GF-D8 (cell line): ENCODE data around the gene TFB1M.
A peak's percentile ranks its signal among the peaks of the same experiment; 100 is the strongest.
"Not testable (repeated sequence)": the region's sequence is repeated elsewhere in the genome, so short reads cannot be mapped to it uniquely, and the experiment has no call there.

Experiments
- DNase-seq: peaks from one replicate; lab custom pipeline; 2025; lab: John Stamatoyannopoulos, UW

Gene TFB1M

DNA sequence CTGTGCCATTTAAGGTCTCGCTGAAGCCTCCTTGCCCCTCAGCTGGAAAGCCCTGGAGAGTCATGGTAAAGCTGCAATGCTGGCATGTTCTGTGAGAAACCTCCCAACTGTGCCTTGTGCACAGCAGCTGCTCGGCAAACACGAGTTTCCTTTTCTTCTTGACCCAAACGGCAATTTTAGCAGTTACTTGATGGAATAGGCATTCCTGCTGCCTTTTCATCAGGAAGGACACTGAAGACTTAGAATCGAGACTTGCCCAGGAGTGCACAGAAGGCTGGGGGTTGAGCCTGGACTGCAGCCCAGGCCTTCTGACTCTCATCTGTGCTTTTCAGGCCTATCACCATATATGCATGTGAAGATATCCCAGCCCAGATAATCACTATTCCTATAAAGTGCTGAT lies 79.2 kb downstream of the TFB1M start:
- DNase-seq: no peak

DNA sequence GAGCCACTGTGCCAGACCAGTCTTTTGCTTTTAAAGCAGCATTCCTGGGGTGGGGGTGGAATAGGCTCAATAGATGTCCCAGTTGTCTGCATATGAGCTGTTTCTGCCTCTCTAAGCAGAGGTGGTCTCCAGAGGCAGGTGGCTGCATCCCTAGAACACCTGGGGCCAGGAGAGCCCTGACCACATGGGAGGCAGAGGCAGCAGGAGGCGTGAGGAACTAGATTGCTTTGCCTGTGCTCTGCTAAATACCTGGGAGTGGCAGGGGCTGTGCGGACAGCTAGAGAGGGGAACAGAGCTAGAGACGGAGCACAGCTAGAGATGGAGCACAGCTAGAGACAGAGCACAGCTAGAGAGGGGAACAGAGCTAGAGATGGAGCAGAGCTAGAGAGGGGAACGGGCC lies 79.6 kb downstream of the TFB1M start:
- DNase-seq: no peak

DNA sequence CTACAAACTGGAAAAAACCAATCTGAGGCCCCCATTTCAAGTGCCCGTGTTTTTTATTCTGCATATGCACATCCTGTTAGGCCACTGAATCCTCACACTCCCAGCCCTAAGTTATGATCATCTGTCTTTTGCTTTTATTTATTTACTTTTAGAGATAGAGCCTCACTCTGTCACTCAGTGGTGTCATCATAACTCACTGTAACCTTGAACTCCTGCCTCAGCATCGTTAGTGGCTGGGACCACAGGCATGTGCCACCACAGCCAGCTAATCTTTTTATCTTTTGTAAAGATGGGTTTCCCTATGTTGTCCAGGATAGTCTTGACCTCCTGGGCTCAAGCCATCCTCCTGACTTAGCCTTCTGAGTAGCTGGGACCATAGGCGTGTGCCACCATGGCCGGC lies 80.1 kb downstream of the TFB1M start:
- DNase-seq: no peak

DNA sequence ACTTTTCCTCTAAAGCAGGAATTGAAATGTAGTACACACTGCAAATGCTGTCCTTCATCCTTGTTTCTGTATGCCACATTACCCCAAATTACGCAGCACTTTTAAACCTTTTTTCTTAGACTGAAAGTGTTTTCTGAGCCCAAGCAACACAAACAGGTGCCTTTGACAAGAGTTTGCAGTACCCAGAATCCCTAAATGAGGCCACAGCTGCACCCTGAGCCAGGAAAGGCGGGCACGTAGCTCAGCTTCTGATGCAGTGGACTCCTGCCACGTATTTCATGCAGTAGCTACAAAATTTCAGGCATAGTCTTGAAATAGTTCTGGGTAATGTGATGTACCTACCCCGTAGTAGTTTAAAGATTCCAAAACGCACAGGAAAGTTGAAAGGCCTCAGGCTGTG lies 81.4 kb downstream of the TFB1M start:
- DNase-seq: no peak

DNA sequence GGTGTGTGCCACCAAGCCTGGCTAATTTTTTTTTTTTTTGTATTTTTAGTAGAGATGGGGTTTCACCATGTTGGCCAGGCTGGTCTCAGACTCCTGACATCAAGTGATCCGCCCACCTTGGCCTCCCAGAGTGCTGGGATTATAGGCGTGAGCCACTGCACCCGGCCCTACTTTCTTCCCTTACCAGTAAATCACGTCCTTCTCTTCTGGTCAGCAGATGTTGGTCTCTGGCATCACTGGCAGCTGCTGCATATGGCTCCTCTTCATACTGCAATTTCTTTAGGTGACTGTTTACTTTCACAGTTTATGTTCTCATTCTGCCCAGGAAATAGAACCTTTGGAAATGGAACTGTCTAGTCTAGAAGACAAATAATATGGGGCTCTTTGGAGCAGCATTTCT lies 83.3 kb downstream of the TFB1M start:
- DNase-seq: not testable (repeated sequence)

DNA sequence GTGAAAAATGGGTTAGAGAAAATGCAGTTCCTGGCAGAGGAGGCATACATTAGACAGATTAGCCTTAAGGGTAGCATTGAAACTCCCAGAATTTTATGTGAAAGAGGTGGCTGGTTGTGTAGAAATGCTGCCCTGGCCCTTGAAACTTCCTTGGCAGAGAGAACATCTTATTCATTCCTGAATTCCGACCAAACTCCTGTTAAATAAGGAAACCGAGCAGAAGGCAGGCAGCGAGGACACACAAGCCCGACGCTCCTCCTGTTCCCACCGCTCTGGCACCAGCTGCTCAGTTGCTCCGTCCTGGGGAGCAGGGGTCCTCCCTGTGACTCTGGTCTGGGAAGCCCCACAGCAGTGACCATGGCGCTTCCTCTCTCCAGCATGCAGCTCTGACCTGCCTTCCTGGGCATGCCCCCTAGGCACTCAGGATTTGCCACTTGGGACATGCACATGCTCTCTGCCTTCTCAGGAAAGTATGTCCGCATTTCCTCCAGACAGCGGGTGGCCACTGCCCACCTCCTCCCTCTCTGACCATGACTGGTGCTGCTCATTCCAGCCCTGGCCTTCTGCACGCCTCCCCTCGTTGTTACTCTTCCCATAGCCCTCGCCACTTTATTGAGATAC lies 85.6 kb downstream of the TFB1M start:
- no peak for DNase-seq

DNA sequence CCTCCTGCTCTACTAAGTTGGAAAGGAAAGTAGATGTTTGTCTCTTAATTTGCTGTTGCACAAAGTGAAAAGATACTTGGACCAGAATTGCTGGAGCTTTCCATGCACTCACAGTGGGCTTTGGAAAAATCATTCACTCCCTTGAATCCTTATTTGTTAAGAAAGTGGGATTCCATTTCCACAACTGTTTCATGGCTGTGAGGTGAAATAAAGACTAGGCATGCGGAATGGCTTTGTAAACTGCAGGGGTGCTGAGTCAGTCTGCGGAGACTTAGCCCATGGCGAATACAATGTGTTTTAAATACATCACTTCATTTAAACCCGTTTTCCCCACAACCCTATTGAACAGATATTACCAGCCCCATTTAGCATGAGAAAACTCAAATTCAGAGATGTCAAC lies 87.2 kb downstream of the TFB1M start:
- DNase-seq: no peak

DNA sequence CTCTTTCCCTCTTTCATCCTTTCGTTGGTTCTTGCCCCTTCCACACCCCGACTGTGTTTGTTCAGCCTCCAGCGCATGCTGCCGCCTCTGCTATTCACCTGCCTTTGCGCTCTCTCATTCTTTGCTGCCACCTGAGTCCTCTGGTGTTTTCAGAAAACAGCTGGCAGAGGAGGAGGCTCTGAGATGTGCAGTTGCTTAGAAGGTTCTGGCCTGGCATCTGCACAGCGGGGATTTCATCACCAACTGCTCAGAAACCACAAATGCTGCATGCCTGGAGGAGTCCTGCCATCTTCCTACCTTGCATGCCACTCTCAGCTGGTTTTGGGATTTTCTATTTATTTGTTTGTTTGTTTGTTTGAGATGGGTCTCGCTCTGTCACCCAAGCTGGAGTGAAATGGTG lies 89.7 kb downstream of the TFB1M start:
- no peak for DNase-seq

DNA sequence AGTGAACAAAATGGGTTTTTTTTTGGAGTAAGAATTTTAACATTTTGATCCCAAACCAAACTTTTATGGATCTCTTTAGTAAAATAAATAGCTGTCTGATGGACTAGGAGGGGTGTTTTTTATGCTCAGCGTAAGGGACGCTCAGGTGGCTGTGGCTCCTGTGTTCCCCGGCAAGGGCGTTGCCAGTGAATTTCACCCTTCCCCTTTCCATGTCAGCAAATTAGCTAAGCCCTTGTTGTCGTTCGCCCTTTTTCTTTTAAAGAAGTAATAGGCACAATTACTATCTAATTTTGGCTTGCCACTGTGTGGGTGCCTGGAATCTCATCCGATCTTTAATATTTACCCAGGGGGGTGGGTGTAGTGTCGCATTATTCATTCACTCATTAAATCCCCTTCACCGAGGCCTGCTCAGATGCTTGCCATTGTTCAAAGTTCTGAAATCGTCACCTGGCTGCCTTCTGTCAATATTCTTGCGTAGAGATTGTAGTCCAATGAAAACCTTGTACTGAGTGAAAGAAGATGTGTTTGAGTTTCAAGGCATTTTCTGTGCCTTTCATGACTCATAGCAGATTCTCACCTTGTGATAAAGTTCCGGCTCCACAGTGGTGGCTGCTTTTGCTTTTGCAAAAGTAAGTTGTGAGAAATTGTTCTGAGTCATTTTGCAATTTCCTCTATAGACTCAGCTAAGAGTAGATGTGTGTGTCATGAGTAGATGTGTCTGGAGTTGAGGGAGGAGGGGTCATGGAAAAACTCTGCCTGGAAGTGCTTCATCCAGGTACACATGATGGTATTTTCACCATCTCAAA lies 90.4 kb downstream of the TFB1M start:
- DNase-seq: peak; percentile 14

DNA sequence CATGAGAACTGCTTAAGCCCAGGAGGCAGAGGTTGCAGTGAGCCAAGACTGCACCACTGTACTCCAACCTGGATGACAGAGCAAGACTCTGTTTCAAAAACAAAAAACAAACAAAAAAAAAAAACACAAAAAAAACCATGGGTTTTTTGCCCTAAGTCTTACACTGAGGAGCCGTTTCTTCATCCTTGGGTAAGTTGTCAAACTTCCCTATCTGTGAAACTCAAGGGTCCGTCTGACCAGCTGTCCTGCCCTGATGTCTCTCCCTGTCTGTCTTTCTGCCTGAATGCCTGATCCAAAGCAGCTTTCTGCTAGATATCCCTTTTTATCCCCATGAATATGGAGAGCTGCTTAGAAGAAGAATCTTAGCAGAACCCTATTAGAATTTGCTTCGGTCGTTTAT lies 91.8 kb downstream of the TFB1M start:
- no peak for DNase-seq

DNA sequence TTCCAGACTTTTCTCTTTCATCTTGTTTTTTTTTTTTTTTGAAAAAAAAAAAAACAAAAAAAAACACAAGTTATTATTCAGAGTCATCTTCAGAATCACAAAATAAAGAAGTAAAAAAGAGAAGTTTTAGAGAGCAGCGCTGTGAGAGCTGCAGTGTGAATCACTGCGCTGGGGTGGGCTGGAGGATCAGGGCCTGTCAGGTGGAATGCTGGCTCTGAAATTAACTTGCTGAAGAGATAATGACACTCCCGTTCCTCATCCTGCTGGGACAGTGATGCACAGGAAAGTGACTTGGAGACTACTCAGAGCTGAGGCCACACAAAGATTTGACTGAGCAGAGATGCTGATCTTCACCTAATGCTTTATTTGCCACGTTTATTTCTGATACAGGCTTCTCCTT lies 93.2 kb downstream of the TFB1M start:
- DNase-seq: no peak

DNA sequence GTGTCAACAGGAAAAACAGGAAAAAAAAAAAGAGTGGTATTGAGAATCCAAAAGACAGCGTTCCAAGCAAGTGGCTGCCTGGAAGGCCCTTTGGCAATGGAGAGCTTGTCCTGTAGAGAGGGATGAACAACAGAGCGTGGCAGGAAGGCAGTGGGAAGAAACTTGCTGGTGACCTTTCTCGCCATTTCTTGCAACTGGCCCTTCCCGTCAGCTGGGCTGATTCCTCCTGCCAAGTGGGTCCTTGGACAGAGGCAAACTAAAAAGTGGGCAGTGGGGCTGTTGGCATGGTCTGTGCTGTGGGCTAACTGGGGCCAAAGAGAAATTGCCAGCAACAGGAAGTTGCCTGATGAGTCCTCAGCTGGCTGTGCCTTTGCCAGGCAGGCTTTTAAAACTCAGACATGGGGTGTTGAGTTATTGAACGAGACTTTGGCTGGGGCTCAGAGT lies 94.4 kb downstream of the TFB1M start:
- DNase-seq: no peak

DNA sequence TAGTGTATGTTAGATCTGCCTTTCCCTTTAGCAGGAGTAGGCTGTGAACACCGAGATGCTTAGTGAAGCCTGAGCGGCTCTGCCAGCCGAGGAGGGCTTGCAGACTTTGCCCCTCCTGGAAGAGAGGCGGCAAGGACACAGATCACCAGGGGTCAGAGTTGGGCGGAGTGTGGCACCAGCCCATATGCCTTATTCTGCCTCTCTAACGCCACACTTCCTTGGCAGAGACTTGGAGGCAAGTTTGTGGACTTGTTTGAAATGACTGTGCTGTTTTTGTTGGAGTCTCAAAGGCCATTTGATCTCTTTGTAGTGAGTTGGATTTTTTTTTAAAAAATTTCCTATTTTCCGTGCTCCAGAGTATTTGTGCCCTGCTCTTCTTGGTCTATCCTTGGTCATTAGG lies 95.0 kb downstream of the TFB1M start:
- DNase-seq: no peak

DNA sequence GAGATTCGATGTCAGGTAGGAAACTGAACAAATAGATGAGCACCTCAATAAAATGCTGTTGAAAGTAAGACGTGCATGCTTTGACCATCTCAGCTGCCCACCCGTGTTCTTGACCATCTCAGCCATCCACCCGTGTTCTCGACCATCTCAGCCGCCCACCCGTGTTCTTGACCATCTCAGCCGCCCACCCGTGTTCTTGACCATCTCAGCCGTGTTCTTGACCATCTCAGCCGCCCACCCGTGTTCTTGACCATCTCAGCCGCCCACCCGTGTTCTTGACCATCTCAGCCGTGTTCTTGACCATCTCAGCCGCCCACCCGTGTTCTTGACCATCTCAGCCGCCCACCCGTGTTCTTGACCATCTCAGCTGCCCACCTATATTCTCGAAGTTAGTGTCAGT lies 95.6 kb downstream of the TFB1M start:
- not testable (repeated sequence) for DNase-seq

DNA sequence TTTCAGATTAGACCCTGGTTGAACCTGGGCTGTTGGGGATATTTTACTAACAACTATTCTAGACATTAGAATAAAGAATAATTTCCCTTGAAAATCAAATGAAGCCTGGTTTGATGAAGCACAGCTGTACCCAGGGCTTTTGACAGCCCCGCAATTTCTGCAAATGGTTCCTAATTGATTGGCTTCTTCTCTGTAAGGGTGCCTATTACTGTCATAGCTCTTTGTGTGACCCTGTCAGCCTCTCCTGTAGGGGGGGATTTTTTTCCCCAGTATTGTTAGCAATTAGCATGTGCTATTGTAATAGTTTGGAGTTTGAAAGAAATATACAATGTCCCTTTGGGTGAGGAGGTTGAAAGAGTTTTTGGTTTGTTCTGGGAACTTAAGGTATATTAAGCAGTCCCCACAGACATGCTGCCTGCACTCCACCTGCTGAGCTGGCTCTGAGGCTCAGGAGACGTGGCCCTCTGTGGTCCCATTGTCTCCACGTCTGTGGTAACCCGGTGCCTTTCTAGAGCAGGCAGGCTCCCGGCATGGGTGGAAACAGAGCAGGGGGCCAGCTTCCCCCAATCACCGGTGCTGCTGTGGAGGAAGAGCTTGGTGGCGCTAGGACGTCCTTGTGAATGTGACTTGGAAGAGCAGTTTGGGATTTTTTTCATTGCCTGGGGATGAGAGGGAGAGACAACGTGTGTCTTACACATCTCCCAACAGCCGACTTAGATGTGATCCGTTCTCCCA lies 97.8 kb downstream of the TFB1M start:
- no peak for DNase-seq

DNA sequence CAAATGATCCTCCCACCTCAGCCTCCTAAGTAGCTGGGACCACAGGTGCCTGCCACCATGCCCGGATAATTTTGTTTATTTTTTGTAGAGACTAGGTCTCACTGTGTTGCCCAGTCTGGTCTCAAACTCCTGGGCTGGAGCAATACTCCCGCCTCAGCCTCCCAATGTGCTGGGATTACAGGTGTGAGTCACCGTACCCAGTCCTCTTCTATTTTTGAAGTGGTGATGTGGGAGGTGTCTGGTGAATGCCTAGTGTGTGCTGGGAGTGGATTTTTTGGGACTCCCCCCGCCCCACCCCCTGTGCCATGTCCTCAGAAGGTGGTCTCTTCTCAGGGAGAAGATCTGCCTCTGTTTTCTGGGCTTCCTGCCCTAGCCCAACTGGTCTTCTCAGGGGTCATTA lies 98.4 kb downstream of the TFB1M start:
- no peak for DNase-seq

DNA sequence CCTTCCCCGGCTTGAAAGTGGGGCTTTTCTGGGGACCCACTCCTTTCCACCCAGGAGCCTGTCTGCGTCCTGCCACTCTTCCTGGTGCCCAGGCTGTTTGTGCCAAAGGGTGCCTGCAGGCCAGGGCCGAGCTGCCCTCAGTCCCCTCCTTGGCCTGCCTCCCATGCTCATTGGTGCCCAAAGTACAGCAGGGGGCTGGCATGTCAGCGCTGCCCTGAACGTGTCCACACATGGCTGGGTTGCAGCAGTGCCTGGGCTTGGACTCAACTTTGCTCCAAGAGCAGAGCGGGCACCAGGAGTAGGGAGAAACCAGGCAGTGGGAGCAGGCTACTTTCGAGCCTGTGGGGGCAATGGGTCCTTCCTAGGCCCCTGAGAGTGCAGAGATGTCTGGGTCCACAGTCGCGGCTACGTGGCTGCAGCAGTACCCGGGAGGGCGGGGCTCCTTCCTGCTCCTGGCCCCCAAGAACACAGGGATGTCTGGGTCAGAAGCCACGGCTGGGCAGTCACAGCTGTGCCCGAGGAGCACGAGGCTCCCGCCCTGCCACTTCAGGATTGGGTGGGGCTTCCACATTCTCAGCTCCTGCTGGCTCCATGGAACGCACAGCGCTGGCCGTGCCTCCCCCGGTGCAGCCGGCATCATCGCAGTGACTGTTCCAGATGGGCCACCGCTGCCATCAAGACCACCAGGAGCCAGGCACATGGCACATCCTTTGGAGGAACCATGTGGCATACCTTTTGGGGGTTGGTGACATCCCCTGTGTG lies 100.5 kb downstream of the TFB1M start:
- DNase-seq: no peak

DNA sequence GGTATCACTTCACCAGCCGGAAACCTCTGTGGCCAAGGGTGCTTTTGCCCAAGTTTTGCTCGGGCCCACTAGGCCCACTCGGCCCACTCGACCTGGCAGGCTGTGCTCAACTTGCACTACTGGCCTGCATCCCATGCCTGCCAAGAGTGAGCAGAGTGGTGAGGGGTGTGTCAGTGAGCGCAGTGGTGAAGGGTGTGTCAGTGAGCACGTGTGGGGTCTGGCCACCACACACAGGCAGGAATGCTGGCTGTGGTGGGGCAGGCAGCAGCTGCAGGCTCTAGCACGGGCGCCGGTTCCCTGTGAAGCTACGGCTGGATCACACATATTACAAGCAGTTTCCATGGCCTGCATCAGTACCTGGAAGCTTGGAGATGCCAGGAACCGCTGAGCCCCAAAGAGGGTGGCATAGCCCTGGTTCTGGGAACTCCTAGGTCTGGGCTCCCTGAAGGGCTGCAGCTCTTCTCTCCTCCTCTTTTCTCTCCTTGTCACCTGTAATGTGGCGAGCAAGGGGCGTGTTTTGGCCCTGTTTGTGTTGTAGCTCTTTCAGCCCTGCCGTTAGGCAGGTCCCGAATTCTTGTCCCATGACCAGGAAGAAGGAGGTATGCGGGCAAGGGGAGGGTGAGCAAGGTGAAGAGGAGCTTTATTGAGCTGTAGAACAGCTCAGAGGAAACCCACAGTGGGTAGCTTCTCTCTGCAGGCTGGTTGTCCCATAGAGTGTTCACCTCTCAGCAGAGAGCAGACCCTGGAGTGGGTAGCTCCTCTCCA lies 101.5 kb downstream of the TFB1M start:
- no peak for DNase-seq

DNA sequence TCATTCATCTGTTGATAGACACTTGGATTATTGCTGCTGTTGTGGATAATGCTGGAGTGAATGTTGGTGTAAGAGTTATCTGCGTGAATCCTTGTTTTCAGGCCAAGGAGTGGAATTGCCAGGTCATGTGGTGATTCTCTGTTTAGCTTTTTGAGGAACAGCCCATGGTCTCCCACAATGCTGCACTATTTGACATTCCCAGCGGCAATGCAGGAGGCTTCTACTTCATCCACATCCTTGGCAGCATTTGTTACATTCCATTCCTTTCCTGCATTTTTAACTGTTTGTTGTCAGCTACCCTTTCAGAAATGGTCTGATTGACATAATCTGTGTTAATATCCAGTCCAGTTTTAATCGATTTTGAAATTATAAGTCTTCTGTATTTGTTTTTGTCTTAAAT lies 102.2 kb downstream of the TFB1M start:
- DNase-seq: no peak

DNA sequence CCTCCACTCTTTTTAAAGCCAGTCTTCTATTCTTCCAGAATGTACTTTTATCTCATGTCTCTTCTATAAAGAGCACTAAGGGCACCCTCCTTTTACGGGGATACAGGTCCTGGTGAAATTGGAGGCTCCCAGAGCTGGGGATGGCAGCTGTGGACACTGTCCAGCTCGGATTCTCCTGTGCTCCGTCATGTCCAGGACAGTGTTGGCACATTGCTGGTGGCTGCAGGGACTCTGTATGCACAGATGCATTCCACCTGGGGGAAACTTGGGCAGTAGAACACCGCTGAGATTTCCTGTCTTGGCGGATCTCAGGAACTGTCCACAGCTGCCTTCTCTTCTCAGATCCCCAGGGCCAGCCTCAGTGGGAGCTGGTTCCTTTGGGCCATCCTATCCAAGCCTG lies 107.1 kb downstream of the TFB1M start:
- no peak for DNase-seq
